ENCODE results near the gene RNF130.
"Not testable (repeated sequence)": the region's sequence is repeated elsewhere in the genome, so short reads cannot be mapped to it uniquely, and the experiment has no call there.

The RNF130 gene

DNA sequence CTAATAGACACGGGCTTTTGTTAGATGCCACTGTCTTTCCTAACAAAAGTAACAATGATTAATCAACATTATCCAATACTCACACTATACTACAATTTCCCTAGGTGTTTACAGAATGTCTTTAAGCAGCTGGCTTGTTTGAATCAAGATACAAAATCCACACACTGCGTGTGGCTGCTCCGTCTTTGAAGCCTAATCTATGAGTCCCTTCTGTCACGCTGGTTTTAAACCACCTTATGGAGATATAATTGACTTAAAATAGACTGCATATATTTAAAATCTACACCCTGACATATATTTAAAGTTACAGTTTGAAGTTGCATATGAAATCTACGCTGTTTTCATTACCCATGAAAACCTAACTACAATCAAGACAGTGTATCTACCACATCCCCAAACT, 89.9 kb downstream of the RNF130 start:
- DNase-seq (ENCODE audit: insufficient read length, low spot score), result no peak
- FAIRE-seq, result no peak

- no peak for FAIRE-seq
- no peak for DNase-seq (ENCODE audit: insufficient read length, low spot score)
Observed at GRCh38 chr5:179980767-179981166, 90.8 kb downstream of the RNF130 start.

- FAIRE-seq, result no peak
- no peak for DNase-seq (ENCODE audit: insufficient read length, low spot score)
Observed at GRCh38 chr5:179978792-179979191, 92.8 kb downstream of the RNF130 start.

DNA sequence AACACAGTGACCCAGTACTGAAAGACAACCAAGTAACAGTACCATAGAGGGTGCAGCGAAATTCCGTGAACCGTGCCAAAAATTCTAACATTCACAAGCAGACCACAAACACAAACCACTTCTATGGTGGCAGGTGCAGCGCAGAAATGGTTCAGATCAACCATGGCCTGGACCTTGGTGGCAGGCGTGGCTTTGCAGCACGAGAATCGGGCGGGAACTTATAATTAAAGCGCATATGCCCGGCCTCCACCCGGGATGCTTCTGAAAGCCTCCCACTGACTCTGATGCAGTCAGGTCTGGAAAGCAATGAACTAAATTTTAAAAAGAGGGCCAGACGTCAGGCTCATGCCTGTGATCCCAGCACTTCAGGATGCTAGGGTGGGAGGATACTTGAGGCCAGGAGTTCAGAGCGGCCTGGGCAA, 95.8 kb downstream of the RNF130 start:
- FAIRE-seq (no peak), DNase-seq (ENCODE audit: insufficient read length, low spot score) (no peak)

GRCh38 chr5:179974946-179975712, 96.4 kb downstream of the RNF130 start:
- peak; percentile 34 for DNase-seq (ENCODE audit: insufficient read length, low spot score)

GRCh38 chr5:179974246-179974945, 97.2 kb downstream of the RNF130 start:
- DNase-seq (ENCODE audit: insufficient read length, low spot score), result no peak
- FAIRE-seq, result no peak

More at GRCh38 chr5:179974946-179975712, 96.4 kb downstream of the RNF130 start:
- peak; percentile 78 for FAIRE-seq

- DNase-seq (ENCODE audit: insufficient read length, low spot score) (no peak), FAIRE-seq (no peak)
Observed at GRCh38 chr5:179973391-179973790, 98.2 kb downstream of the RNF130 start.

GRCh38 chr5:179969110-179969509, 102.4 kb downstream of the RNF130 start:
- DNase-seq (ENCODE audit: insufficient read length, low spot score), result no peak
- no peak for FAIRE-seq

DNA sequence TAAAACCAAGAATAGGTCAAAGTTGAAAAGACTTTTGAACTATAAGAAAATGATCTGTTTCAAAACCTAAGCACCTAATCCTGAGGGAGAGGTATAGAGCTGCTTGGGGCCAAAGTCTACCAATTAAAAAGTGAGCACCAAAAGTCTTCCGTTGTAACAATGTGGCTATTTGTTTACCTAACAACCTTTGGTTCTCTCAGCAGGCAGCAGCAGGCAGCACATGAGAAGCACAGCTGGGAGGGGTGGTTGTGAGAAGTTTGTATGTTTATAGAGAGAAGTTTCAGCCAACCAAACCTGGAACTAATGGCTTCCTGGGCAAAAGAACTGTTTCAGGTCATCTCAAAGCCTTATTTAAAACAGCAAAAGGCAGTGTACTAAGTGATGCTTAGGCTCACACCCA, 104.1 kb downstream of the RNF130 start:
- DNase-seq (ENCODE audit: insufficient read length, low spot score), result no peak
- no peak for FAIRE-seq

DNA sequence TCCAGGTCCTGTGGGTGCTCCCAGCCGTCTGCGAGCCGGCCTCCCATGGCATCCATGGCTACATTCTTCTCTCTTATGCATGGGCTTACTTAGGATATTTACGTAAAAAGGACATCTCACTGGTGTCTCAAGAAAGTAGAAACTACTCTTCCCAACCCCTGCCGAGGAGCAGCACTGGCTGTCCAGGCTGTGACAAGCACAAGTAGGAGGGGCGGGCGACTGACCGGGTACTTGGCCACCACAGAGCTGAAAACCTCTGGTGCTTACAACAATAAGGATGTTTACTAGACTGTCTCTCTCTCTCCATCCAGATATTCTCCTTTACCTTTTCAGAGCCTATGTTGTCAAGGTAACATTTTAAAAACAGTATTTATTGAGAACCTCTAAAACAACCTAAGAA, 107.5 kb downstream of the RNF130 start:
- DNase-seq (ENCODE audit: insufficient read length, low spot score) (no peak), FAIRE-seq (no peak)

- DNase-seq (ENCODE audit: insufficient read length, low spot score), result no peak
- no peak for FAIRE-seq
Observed at GRCh38 chr5:179963375-179963774, 108.2 kb downstream of the RNF130 start.

DNA sequence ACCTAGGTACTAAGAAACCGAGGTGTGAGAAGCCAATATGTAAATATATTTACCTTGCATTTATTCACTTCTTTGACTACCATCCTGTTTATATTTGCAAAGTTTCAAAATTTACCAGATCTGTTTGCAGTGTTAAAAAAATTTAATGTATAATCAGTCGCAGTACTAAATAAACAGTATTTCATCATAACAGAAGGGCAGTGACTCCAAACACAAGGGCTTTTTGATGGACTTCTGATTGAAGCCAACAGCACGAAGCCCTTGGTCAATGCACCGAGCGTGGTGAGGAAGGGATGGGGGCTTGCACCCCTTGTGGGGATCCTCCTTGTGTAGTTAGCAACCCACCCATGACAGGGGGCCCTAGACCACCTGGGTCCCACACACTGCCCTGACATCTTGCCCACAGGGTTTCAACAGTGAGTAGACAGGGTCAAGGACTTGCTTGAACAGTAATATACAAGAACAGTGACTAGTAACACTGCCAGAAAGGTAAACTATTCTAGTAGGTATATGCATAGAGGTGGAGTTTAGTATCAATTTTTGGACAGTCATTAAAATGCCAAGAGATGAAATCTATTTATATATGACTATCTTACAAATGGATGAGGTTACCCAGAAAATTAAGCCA, 111.2 kb downstream of the RNF130 start:
- DNase-seq (ENCODE audit: insufficient read length, low spot score) (no peak), FAIRE-seq (no peak)

- DNase-seq (ENCODE audit: insufficient read length, low spot score), result no peak
- no peak for FAIRE-seq
Observed at GRCh38 chr5:179959641-179960040, 111.9 kb downstream of the RNF130 start.

GRCh38 chr5:179959118-179959517, 112.4 kb downstream of the RNF130 start:
- not testable (repeated sequence) for FAIRE-seq; DNase-seq (ENCODE audit: insufficient read length, low spot score)

DNA sequence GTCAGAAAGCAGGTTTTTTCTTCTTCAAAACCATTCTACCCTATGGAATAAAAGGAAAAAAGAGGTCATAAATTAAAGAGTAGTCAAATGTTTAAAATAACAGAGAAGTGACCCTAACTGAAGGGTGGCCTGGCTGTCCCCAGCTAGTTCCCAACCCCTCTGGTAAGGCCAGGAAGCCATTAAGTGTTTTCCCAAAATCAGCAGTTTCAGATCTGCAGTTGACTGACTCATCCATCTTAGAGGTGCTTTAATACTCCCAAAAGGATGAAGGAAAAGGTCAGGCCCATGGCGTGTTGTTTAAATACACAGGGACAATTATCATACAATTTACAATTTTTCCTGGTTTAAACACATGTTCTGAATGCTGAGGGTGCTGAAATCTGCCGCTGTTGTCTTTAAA, 115.9 kb downstream of the RNF130 start:
- no peak for FAIRE-seq

DNA sequence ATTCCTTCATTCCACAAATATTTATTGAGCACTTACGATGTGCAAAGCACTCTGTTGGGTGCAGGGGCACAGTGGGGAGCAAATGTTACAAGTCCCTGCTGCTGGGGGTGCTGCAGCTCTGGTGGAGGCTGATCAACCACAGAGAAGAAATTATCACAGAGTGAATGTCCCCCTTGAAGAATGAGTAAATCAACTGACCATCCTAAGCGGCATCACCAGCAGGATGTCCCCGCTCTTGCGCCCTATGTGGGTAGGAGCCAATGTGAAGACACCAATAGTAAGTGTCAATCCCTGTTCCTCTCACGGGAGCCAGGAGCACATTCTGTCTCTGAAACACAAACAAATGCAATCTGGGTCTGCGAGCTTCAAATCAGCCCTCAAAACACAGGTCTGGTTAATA, 116.5 kb downstream of the RNF130 start:
- FAIRE-seq, result no peak
- no peak for DNase-seq (ENCODE audit: insufficient read length, low spot score)

More for the DNA sequence above, 115.9 kb downstream of the RNF130 start:
- no peak for DNase-seq (ENCODE audit: insufficient read length, low spot score)

DNA sequence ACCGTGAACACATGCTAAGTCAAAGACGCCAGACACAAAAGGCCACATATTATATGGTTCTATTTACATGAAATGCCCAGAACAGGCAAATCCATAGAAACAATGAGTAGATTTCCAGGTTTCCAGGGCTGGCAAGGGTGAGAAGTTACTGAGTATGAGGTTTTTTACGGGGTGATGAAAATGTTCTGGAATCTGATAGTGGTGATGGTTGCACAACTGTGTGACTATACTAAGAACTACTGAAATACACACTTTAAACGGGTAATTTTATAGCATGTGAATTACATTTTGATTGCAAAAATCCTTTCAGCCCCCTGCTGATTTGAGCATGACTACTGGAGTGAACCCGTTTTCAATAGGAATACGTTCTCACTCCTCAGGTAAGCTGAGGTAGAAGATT, 117.1 kb downstream of the RNF130 start:
- FAIRE-seq (no peak), DNase-seq (ENCODE audit: insufficient read length, low spot score) (no peak)

GRCh38 chr5:179953987-179954386, 117.6 kb downstream of the RNF130 start:
- DNase-seq (ENCODE audit: insufficient read length, low spot score) (no peak), FAIRE-seq (no peak)

DNA sequence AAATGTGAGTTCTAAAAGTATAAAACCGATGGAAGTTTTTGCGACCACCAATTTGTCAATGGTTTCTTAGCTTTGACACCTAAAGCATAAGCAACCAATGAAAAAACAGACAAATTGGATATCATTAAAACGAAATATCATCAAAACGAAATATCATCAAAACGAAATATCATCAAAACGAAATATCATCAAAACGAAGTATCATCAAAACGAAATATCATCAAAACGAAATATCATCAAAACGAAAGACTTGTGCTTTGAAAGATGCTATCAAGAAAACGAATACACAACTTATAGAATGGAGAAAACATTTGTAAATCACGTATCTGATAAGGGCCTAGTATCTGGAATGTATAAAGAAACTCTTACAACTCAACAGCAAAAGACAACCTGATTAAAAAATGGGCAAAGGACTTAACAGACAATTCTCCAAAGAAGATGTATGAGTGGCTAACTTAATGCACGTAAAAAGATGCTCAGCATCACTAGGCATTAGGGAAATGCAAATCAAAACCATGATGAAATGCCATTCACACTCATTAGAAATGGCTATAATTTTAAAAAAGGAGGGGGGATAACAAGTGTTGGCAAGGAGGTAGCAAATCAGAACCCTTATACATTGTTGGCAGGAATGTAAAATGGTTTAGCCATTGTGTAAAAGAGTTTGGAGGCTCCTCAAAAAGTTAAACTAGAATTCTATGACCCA, 134.4 kb downstream of the RNF130 start:
- FAIRE-seq, result no peak

DNA sequence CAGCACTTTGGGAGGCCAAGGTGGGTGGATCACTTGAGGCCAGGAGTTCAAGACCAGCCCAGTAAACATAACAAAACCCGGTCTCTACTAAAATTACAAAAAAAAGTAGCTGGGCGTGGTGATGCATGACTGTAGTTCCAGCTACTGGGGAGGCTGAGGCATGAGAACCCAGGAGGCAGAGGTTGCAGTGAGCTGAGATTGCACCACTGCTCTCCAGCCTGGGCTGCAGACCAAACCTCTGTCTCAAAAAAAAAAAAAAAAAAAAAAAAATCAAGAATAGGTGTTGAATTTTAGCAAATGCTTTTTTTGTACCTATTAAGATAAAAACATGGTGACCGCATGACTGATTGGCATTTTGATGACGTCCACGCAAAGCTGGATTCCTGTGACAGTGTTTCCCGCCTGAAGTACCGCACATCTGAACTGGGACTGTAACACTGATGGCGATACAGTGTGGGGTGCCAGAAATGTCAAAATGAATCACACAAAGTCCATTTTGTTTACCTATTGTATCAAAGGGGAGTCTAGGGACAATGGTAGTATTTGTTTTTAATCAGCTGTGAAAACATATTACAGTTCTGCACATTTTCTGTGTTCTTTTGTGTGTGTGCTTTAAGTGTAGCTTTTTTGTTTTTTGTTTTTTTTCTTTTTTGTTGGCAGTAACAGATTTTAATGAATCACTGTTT, 140.6 kb downstream of the RNF130 start:
- DNase-seq (ENCODE audit: insufficient read length, low spot score), result no peak
- no peak for FAIRE-seq

More for the DNA sequence above, 134.4 kb downstream of the RNF130 start:
- DNase-seq (ENCODE audit: insufficient read length, low spot score), result no peak

All from HTR-8/SVneo (cell line).